Hepatic stellate cell (primary cell): ENCODE measurements around the gene OR10P1.
"Not testable (repeated sequence)": the region's sequence is repeated elsewhere in the genome, so short reads cannot be mapped to it uniquely, and the experiment has no call there.

ENCODE experiments used
- DNase-seq: peaks from one replicate; pipeline ENCODE4 v3.0.0; 2011; ENCODE audit warnings: low spot score

OR10P1 gene, protein sequence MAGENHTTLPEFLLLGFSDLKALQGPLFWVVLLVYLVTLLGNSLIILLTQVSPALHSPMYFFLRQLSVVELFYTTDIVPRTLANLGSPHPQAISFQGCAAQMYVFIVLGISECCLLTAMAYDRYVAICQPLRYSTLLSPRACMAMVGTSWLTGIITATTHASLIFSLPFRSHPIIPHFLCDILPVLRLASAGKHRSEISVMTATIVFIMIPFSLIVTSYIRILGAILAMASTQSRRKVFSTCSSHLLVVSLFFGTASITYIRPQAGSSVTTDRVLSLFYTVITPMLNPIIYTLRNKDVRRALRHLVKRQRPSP

DNA sequence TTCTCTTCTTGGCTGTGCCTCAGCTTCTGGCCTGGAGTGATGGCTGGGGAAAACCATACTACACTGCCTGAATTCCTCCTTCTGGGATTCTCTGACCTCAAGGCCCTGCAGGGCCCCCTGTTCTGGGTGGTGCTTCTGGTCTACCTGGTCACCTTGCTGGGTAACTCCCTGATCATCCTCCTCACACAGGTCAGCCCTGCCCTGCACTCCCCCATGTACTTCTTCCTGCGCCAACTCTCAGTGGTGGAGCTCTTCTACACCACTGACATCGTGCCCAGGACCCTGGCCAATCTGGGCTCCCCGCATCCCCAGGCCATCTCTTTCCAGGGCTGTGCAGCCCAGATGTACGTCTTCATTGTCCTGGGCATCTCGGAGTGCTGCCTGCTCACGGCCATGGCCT, at the start of gene OR10P1:
Gene OR10P1 (plus strand): TSS at position 40 of the 400 bp plus-strand sequence. CDS start 0 bp downstream, at position 40.
- DNase-seq: no peak

DNA sequence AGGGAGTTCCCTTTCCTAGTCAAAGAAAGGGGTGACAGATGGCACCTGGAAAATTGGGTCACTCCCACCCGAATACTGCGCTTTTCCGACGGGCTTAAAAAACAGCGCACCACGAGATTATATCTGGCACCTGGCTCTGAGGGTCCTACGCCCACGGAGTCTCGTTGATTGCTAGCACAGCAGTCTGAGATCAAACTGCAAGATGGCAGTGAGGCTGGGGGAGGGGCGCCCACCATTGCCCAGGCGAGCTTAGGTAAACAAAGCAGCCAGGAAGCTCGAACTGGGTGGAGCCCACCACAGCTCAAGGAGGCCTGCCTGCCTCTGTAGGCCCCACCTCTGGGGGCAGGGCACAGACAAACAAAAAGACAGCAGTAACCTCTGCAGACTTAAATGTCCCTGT, 46.5 kb upstream of the OR10P1 start:
- not testable (repeated sequence) for DNase-seq

DNA sequence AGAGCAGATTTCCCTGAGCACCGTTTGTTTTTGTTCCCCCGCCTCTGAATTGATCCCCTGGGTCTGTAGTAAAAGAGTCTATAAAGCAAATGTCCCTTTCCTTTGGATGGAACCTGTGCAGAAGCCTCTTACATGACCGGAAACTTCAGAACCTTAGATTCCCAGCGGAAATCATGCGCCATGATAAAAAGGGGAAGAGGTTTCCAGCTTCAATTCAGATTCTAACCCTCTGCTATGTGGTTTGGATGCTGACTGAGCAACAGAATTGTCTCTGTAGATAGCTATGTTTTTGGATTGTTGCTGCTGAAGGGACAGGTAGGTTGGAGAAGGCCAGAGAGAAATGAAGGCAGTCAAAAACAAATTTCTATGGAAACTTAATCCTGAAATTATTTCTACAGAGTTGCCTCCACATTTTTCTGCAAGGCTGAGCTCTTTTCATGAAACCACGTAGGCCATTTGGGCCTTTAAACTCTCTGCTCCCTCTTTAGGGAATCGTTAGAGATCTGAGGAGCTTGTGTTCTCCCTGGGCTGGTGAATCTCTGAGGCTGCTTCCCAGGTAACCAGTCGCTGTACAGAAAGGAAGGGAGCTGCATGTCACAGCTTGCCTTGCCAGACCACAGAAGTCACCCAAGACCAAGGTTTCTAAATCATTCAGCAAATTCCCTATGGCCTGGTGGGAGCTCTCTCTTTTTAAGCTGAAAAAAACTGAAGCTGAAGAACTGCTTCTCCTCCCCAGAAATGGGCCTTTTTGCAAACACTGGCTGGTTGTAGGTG, 28.7 kb upstream of the OR10P1 start:
- DNase-seq: no peak

DNA sequence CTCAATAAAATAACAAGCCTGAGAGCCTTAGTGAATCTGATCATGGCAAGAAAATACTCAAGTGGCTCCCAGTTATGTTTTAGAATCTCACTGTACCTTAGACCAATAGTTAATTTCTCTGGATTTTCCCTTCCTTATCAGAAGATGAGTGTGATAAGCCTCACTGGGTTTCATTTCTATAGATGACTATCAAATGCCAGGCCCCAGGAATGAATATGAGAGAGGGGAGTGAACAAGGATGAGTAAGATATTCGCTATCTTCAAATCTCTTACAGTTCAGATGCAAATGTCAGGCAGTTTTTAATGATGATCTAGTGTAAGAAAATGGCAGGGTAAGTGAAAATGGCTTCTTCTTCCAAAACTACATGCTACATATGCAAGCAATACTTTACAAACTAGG, 26.1 kb upstream of the OR10P1 start:
- no peak for DNase-seq

DNA sequence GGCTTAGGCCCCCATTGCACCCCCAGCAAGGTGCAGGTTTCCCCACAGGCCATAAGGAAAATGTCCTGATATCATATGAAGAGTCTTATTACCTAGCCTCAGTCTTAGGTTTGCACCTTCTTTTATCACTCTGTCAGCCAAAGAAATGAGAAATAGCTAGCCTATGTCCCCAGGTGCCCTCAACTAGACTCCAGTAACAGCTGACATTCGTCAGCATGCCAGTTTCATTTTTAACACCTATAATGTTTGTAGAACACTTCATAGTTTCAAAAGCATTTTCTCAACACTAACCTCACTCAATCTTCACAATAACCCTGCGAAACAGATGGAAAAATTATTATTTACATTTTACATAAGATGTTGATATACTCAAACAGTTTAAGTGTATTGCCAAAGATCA, 24.0 kb upstream of the OR10P1 start:
- no peak for DNase-seq

DNA sequence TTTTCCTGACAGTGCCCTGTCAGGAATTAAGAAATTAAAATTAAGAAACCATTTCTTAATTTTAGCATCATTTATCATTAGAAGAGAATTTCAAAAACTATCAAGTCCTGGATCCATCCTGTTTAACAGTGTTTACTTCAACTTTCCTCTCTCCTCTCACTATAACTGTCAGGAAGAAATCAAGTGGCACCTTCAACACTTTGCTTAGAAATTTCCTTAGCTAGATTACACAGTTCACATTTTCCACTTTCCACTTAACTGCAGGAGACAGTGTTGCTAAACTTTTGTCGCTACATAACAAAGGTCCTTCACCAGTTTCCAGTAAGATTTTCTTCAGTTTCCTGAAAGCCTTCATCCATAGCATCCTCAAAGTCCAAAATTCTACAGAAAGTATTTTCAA, 21.9 kb upstream of the OR10P1 start:
- DNase-seq: no peak

DNA sequence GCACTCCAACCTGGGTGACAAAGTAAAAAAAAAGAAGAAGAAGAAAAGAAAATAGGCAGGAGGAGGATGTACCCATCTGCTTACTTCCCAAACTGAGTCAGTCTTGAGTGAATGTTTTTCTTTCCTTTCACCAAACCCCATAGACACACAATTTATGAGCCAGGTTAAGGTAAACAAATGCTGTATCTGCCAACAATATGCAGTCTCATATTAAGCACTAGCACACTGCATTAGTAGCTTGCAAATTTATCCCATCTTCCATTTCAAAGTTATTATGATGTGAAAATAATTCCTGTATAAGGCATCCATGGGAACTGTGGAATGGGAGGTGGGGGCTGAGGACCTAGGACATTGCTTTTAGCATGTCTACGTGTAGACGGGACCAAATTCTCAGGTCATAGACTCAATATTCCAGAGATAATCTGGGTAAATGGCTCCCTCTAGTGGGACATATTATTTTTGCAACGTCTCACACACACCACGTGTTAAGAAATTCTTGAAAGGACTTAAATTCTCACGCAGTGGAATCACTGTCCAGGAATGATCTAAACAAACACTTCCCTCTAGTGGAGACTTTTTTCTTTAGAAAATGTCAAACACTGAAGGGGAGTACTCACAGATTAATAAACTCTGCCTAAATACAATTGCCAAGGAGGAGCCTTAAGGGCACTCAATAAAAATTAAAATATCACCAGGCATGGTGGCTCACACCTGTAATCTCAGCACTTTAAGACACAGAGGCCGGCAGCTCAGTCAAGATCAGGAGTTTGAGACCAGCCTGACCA, 17.1 kb upstream of the OR10P1 start:
- peak; percentile 72 for DNase-seq

DNA sequence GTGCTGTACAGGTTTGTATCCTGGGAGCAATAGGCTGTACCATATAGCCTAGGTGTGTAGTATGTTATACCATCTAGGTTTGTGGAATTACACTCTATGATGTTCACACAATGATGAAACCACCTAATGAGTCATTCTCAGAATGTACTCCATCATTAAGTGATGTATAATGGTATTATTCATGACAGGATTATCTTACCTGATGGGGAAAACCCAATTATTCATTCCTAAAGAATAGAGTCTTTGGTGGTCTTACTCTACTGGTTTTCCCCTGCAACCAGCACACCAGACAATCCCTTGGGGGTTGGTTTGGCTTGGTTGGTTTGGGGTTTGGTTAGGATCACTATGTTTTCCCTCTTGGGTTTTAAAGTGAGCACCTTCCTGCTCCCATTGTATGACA, 12.6 kb upstream of the OR10P1 start:
- no peak for DNase-seq

DNA sequence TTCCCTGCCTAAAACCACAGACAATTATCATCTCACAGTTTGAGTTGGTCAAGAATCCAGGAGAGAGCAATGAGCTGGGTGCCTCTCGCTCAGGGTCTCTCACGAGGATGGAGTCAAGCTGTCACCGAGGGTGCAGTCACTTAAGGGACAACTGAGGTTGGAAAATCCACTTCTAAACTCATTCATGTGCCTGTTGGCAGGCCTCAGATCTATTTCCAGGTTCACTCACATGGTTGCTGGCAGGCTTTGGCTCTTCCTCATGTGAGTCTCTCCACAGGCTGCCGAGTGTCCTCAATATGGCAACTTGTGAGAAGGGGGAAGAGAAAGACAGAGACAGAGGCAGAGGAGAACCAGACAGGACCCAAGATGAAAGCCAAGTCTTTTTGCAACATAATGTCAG, 10.5 kb upstream of the OR10P1 start:
- no peak for DNase-seq

DNA sequence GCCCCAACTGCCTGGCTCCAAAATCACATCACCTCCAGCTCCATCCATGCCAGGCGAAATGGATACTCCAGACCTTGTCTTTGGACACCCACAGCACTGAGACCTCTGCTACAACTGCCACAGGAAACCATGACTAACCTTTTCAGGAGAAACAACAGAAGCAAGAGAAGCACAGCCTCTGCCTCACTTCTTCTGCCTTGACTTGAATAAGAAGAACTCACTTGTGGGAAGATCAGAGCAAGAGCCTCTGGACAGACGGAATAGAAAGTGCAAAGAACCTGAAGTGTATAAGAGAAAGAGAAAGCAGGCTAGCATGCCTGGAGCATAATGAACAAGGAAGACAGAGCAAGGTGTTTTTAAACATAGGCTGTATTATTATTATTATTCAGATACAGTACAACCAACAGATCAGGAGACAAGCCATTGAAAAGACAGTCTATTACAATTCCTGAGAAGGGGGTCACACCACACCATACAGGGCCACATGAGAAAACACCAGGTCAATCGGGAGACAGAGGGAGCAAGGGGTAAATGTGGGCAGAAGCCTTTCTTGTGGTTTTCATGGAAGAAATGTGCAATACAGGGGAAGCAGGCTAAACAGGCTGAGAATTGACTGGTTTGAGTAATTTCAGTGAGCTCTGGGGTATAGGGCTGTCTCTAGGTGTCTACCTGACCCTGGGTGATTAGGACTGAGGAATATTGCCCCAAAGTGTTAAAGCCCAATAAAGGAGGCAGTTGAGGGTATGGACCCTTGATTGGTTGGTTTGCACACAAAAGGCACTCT, 7.4 kb upstream of the OR10P1 start:
- DNase-seq: no peak

DNA sequence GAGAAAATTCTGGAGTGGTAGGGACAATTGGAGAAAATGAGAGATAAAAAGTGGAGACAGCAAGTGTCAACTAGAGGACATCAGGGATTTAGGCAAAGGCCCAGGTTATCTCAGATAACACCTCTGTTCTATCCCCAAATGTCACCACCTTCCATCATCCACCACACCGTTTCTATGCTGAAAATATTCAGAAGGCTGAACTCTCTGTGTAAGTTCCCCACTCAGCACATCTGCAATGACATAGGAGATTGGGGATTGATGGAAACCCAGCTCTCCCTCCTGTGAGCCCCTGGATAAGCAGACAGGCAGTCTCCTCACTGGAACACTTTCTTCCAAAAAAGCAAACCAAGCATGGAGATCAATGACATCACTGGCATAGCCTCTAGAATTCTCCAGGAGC, 5.6 kb upstream of the OR10P1 start:
- no peak for DNase-seq

DNA sequence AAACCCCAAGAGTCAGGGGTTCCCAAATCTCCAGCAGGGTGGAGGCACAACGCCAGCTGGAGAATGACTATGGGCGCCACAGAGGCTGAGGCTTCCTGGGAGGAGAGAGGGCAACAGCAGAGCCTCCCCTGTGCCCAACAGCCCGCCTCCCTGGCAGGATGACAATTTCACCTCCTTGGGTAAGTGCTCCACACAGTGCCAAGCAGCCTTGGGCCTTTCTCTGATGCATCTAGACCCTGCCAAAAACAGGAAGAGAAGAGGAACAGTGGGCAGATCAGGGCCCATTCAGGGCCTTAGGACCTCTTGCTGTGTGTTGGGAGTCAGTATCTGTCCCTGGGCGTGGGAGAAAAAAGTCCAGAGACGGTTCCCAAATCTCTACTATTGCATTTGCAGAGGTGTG, 5.0 kb upstream of the OR10P1 start:
- DNase-seq: no peak

DNA sequence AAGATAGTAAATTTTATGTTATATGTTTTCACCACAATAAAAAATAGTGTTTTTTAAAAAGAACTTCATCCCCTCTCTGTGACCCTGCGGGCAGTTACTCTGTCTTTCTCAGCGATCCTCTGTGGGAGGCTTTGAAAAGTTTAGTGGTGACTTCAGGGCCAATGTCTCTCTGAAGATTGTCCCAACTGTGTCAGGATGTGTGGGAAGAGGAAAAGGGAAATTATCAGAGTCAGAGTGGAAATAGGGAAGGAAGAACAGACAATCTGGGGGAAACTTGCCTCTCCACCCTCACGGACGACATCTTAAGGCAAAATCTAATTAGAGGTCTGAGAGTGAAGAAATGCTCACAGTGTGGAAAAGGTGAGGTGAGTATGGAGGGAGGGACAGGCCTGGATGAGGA, 3.5 kb upstream of the OR10P1 start:
- no peak for DNase-seq

DNA sequence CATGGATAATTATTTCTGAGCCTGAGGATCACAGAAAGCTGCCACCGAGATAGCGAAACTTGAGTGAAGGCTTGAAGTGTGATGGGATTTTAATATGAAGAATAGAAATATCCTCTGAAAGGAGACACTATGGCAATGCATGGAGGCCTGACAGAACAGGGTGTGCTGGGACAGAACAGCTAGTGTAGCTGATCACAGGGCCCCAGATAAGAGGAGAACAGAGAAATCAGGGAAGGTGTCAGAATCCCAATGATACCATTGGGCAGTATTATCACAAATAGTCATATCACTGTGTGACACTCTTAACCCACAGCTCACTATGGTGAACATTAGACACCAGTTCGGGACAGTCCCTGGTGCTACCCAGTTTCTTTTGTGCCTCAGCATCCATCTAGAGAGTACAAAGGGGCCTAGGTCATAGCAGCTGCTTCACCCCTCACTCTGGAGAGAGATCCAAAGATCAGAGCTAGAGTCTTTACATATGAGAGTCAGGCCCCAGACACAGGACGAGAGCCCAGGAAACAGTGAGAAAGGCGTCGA, 506 bp upstream of the OR10P1 start:
- DNase-seq: no peak

DNA sequence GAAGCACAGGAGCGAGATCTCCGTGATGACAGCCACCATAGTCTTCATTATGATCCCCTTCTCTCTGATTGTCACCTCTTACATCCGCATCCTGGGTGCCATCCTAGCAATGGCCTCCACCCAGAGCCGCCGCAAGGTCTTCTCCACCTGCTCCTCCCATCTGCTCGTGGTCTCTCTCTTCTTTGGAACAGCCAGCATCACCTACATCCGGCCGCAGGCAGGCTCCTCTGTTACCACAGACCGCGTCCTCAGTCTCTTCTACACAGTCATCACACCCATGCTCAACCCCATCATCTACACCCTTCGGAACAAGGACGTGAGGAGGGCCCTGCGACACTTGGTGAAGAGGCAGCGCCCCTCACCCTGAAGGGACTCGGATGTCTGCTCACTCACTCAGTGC, 775 bp downstream of the OR10P1 start:
- no peak for DNase-seq

DNA sequence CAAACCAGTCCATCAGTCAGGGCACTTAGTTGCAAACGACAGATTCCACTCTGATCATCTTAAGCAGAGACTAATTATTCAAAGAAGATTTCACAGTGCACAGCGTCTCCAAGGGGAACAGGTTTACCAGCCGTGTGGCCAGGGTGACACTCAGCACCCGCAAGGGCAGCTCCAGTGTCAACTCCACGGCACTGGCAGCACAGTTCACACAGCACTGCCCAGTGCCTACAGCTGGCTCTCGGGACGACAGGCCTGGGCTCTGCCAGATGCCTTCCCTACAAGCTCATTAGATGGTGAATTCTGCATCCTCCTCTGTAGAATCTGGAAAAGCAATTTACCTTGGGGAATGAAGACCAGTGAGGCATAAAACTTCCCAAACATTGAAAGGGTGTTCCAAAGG, 4.9 kb downstream of the OR10P1 start:
- no peak for DNase-seq

DNA sequence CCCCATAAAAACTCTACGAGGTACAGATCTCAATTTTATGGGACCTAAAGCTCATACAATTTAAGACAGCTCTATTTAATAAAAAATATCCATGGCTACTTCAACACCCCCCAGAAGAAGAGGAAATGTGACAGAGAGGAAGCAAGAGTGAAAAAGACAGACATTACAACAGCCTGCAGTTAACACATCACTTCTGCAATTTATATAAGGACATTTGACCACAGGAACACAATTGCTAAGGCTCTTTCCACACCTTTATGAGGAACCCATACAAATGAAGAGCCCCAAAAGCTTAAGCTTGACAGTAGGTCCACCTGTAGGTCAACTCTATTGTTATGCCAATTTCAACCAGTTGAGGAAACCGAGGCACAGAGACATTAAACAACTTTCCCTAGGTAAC, 5.6 kb downstream of the OR10P1 start:
- no peak for DNase-seq

DNA sequence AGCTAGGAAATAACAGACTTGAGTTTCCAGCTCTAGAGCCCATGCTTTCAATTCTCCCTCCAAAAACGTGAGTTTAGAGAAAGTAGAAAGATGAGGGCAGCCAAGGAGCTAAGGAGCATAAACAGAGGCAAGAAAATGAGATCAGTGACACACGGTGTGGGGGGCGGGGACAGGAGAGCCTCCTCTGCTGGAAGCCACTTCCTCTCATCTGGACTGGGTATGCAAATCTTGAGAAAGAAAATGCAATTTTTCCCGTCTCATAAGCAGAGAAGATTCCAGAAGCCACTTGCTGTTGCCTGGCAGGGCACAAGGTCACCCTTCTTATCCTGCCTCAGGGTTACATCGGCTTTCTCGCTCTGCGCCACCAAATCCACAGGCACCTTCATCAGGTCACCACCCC, 6.0 kb downstream of the OR10P1 start:
- DNase-seq: no peak

DNA sequence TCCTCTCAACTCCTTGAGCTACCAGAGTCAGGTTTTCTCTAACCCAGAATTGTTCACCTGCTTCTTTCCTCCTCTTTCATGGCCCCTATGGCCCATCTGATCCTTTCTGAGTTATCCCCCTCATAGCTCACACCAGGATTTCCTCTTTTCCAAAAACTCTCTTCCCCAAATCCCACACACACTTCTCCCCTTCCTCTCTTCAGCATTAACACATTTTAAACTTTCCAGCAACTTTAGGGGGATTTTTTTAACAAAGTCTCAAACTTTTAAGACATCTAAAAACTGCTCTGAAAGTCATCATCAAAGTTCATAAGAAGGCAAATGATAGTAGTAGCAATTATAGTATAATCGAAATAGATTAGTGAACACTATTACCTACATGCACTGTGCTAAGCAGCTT, 7.9 kb downstream of the OR10P1 start:
- DNase-seq: no peak

DNA sequence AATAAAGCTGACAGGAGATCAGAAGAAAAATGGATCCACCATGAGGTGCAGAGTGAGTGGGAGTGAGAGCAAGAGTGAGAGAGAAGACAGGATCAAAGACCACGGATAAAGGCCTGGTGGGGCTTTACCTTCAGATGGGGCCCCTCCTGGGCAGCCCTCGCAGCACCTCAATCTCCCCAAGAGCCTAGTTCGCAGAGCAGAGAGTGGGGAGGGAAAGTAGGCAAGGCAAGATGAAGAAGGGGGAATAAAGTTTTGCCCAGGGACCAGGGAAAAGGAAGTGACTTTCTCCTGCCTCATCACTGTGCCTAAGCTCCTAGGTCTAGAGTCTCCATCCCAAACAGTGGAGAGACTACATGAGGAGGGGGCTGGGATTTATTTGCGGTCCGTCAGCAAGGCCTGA, 10.3 kb downstream of the OR10P1 start:
- DNase-seq: no peak

DNA sequence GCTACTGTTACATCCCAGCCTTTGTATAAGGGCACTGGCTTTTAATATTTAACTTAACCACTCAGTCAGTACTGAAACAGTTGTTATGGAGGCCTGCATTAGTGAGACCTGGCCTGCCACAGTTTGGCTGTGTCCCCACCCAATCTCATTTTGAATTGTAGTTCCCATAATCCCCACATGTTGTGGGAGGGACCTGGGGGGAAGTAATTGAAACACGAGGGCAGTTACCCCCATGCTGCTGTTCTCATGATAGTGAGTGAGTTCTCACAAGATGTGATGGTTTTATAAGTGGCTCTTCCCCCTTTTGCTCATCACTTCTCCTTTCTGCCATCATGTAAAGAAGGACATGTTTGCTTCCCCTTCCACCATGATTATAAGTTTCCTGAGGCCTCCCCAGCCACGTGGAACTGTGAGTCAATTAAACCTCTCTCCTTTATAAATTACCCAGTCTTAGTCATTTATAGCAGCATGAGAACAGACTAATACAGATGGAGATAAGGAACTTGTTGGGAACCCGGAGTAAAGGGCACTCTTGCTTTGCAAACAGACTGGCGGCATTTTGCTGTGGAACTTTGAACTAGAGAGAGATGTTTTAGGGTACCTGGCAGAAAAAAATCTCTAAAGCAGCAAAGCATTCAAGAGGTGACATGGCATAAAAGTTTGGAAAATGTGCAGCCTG, 14.1 kb downstream of the OR10P1 start:
- not testable (repeated sequence) for DNase-seq
